ENCODE data around the gene INSYN2B.

Gene INSYN2B

GRCh38 chr5:169980418-169981053 is at the start of gene INSYN2B:
TSS of gene INSYN2B (minus strand) at chr5:169980495. CDS start at chr5:169883898, 96,597 bp downstream.
- no peak for DNase-seq

GRCh38 chr5:170028124-170028523 is 47.8 kb upstream of the INSYN2B start:
- DNase-seq = no peak

GRCh38 chr5:170025853-170026252 is 45.6 kb upstream of the INSYN2B start:
- DNase-seq = no peak

GRCh38 chr5:170021506-170021905 is 41.2 kb upstream of the INSYN2B start:
- no peak for DNase-seq

GRCh38 chr5:170020423-170020822 is 40.1 kb upstream of the INSYN2B start:
- no peak for DNase-seq

GRCh38 chr5:170012622-170013021 is 32.3 kb upstream of the INSYN2B start:
- no peak for DNase-seq

- no peak for DNase-seq
Measured at GRCh38 chr5:170011751-170012150, 31.5 kb upstream of the INSYN2B start.

- no peak for DNase-seq
Measured at GRCh38 chr5:170010595-170010994, 30.3 kb upstream of the INSYN2B start.

- DNase-seq = no peak
Measured at GRCh38 chr5:170008376-170008775, 28.1 kb upstream of the INSYN2B start.

- DNase-seq = no peak
Measured at GRCh38 chr5:170006021-170006420, 25.7 kb upstream of the INSYN2B start.

GRCh38 chr5:170000155-170000554 is 19.9 kb upstream of the INSYN2B start:
- no peak for DNase-seq

GRCh38 chr5:169999621-170000020 is 19.3 kb upstream of the INSYN2B start:
- DNase-seq = no peak

- no peak for DNase-seq
Measured at GRCh38 chr5:169997798-169998197, 17.5 kb upstream of the INSYN2B start.

GRCh38 chr5:169993485-169993790 is 13.1 kb upstream of the INSYN2B start:
- DNase-seq = no peak

GRCh38 chr5:169992789-169993484 is 12.6 kb upstream of the INSYN2B start:
- DNase-seq = no peak

- no peak for DNase-seq
Measured at GRCh38 chr5:169991115-169991869, 11.0 kb upstream of the INSYN2B start.

- DNase-seq = no peak
Measured at GRCh38 chr5:169989365-169989764, 9.1 kb upstream of the INSYN2B start.

GRCh38 chr5:169988947-169989346 is 8.7 kb upstream of the INSYN2B start:
- no peak for DNase-seq

- DNase-seq = no peak
Measured at GRCh38 chr5:169988206-169988605, 7.9 kb upstream of the INSYN2B start.

- DNase-seq = no peak
Measured at GRCh38 chr5:169979871-169980270, 424 bp downstream of the INSYN2B start.

GRCh38 chr5:169978714-169979113 is 1.6 kb downstream of the INSYN2B start:
- DNase-seq = no peak

- no peak for DNase-seq
Measured at GRCh38 chr5:169974121-169974770, 6.0 kb downstream of the INSYN2B start.

GRCh38 chr5:169973056-169973455 is 7.2 kb downstream of the INSYN2B start:
- DNase-seq = no peak

GRCh38 chr5:169971780-169972179 is 8.5 kb downstream of the INSYN2B start:
- no peak for DNase-seq
